ENCODE results near the gene FKBP15. TPM values are rescaled to one million over a fixed set of nuclear protein-coding genes. Genes with fewer than 3 reads are reported as not detected.
A peak's percentile ranks its signal among the peaks of the same experiment; 100 is the strongest.

Gene FKBP15
- total RNA-seq, 1 experiment from 2014 or later, result 32.2 TPM

DNA sequence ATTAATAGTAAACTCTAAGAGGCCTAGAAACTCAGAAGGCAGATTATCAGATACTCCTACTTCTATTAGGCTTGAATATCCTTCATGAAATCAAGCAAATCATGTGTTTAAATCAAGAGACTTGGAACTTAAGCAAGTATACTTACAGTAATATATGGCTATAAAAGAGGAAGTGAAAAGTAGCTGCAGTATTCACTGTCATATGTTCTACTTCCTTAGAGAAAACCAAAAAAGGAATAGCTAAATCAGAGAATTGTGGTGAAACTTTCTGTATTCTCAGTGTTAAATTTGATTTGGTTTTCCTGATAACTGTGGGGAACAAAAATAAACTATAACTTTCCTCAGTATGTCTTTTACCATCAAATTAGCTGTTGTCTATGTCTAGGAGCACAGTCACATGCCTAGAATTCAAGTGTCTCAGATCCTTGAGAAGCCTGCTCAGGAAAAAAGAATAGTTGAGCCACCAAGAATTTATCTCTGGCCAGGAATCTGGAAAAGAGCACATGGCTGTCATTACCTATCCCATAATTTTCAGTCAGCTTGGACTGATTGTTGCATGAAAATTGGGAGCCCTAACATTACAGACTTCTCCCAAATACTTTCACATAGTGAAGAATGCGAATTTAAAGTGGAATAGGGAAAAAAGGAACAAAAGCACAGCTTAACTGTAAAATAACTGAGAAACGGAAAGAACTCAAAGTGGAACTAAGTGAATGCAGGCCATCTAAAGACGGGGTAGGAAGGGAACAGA, 1.7 kb downstream of the FKBP15 start:
- no peak overlapping the region for H3K27ac Mint-ChIP-seq (ENCODE audit: low read depth, unreplicated experiment)
- no peak for DNase-seq (ENCODE audit: unreplicated experiment)

DNA sequence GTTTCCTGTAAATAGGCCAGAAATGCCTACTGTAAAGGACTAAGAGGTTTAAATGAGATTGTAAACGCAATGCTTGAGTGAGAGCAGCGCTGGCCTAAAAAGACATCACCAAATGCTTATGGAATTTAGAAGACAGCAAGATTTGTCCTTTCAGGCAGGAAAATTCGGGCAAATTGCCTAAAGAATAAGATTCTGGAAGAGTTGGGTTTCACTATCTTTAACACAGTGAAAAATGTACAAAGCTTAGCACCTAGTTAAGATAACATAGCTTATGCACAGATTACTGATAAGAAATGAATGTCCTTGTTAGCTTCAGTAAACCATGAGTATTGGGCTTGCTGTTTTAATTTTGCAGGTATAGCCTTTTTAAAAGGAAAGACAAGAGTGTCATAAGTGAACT, 4.7 kb downstream of the FKBP15 start:
- no TSS peak for BruUV-seq (replicated peaks)
- DNase-seq (ENCODE audit: unreplicated experiment), result no peak
- H3K4me1 Mint-ChIP-seq (ENCODE audit: insufficient read depth, unreplicated experiment), result peaks cover 16% of the 10 kb centered on the region
- no peak overlapping the region for H3K4me3 Mint-ChIP-seq (ENCODE audit: unreplicated experiment)
- no peaks in the 10 kb centered on the region for H3K27me3 Mint-ChIP-seq (ENCODE audit: insufficient read depth, unreplicated experiment)
- TF ChIP-seq, protein P1, sequence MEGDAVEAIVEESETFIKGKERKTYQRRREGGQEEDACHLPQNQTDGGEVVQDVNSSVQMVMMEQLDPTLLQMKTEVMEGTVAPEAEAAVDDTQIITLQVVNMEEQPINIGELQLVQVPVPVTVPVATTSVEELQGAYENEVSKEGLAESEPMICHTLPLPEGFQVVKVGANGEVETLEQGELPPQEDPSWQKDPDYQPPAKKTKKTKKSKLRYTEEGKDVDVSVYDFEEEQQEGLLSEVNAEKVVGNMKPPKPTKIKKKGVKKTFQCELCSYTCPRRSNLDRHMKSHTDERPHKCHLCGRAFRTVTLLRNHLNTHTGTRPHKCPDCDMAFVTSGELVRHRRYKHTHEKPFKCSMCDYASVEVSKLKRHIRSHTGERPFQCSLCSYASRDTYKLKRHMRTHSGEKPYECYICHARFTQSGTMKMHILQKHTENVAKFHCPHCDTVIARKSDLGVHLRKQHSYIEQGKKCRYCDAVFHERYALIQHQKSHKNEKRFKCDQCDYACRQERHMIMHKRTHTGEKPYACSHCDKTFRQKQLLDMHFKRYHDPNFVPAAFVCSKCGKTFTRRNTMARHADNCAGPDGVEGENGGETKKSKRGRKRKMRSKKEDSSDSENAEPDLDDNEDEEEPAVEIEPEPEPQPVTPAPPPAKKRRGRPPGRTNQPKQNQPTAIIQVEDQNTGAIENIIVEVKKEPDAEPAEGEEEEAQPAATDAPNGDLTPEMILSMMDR (IDR thresholded peaks at IDR 0.05; ENCODE audit: unreplicated experiment), result no peak
- intact Hi-C loops (cut with micrococcal nuclease), result no loop called here
- POLR2A ChIA-PET, result interaction anchor here (0.7 kb wide), 1 partner anchor 62 kb away, joined by 3 read pairs; no protein-coding TSS in a partner anchor
- CTCF ChIA-PET, result interaction anchor here (0.6 kb wide), 1 partner anchor 71 kb away, joined by 3 read pairs; no protein-coding TSS in a partner anchor
- no peaks in the 10 kb centered on the region for H3K9me3 Mint-ChIP-seq (ENCODE audit: unreplicated experiment)
- H3K27ac Mint-ChIP-seq (ENCODE audit: low read depth, unreplicated experiment), result no peak overlapping the region
- peaks cover 7% of the 10 kb centered on the region for H3K36me3 Mint-ChIP-seq (ENCODE audit: insufficient read depth, unreplicated experiment)

More for the DNA sequence above, 1.7 kb downstream of the FKBP15 start:
- POLR2A ChIA-PET, result interaction anchor here (0.7 to 4.7 kb wide), 9 partner anchors 9 to 68 kb away, joined by 3 to 99 read pairs (median 17); partner anchors contain the start of genes CDC26, PRPF4 and SLC31A2
- intact Hi-C loops (cut with micrococcal nuclease), result no loop called here
- H3K4me1 Mint-ChIP-seq (ENCODE audit: insufficient read depth, unreplicated experiment), result peaks cover 27% of the 10 kb centered on the region
- no peaks in the 10 kb centered on the region for H3K9me3 Mint-ChIP-seq (ENCODE audit: unreplicated experiment)
- H3K36me3 Mint-ChIP-seq (ENCODE audit: insufficient read depth, unreplicated experiment), result peaks cover 10% of the 10 kb centered on the region
- TF ChIP-seq, protein P1 (IDR thresholded peaks at IDR 0.05; ENCODE audit: unreplicated experiment), result no peak
- H3K4me3 Mint-ChIP-seq (ENCODE audit: unreplicated experiment), result peak overlapping the region; percentile 97
- CTCF ChIA-PET, result interaction anchor here (0.7 to 4.5 kb wide), 9 partner anchors 15 to 188 kb away, joined by 3 to 29 read pairs (median 3); partner anchors contain the start of genes CDC26 and PRPF4
- no TSS peak for BruUV-seq (replicated peaks)
- no peaks in the 10 kb centered on the region for H3K27me3 Mint-ChIP-seq (ENCODE audit: insufficient read depth, unreplicated experiment)

DNA sequence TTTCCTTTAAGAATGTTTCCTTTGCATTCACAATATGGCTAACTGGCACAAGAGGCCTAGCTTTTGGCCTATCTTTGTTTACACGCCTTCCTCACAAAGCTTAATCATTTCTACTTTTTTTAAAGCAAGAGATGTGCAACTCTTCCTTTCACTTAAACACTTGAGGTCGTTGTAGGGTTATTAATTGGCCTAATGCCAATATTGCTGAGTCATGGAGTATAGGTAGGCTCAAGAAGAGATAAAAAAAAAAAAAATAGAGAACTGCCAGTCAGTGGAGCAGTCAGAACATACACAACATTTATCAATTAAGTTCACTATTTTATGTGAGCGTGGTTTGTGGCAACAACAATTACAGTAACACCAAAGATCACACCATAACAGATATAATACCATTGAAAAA, 5.9 kb downstream of the FKBP15 start:
- Mint-ChIP-seq H3K27me3 (ENCODE audit: insufficient read depth, unreplicated experiment) (no peaks in the 10 kb centered on the region), H3K27ac (ENCODE audit: low read depth, unreplicated experiment) (no peak overlapping the region), H3K36me3 (ENCODE audit: insufficient read depth, unreplicated experiment) (peaks cover 14% of the 10 kb centered on the region), H3K4me1 (ENCODE audit: insufficient read depth, unreplicated experiment) (peaks cover 16% of the 10 kb centered on the region), H3K4me3 (ENCODE audit: unreplicated experiment) (no peak overlapping the region), H3K9me3 (ENCODE audit: unreplicated experiment) (no peaks in the 10 kb centered on the region)
- intact Hi-C loops (cut with micrococcal nuclease), result no loop called here
- DNase-seq (ENCODE audit: unreplicated experiment), result peak; percentile 61
- TF ChIP-seq, protein P1 (IDR thresholded peaks at IDR 0.05; ENCODE audit: unreplicated experiment), result no peak
- ChIA-PET POLR2A (no interaction called here), CTCF (no interaction called here)
- BruUV-seq (replicated peaks), result no TSS peak

DNA sequence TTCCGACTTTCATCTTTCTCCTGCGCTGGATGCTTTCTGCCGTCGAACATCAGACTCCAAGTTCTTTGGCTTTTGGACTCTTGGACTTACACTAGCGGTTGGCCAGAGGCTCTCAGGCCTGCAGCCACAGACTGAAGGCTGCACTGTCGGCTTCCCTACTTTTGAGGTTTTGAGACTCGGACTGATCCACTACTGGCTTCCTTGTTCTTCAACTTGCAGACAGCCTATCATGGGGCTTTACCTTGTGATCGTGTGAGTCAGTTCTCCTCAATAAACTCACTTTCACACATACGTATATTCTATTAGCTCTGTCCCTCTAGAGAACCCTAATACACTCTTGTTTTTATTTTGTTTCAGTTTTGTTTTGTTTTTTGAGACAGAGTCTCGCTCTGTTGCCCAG, 10.3 kb downstream of the FKBP15 start:
- Mint-ChIP-seq H3K4me3 (ENCODE audit: unreplicated experiment) (no peak overlapping the region), H3K27me3 (ENCODE audit: insufficient read depth, unreplicated experiment) (no peaks in the 10 kb centered on the region), H3K36me3 (ENCODE audit: insufficient read depth, unreplicated experiment) (peaks cover 42% of the 10 kb centered on the region), H3K9me3 (ENCODE audit: unreplicated experiment) (no peaks in the 10 kb centered on the region), H3K27ac (ENCODE audit: low read depth, unreplicated experiment) (no peak overlapping the region), H3K4me1 (ENCODE audit: insufficient read depth, unreplicated experiment) (peaks cover 9% of the 10 kb centered on the region)
- ChIA-PET CTCF (no interaction called here), POLR2A (interaction anchor here (0.6 to 1.1 kb wide), 2 partner anchors 9 to 48 kb away, joined by 3 read pairs; no protein-coding TSS in a partner anchor)
- TF ChIP-seq, protein P1 (IDR thresholded peaks at IDR 0.05; ENCODE audit: unreplicated experiment), result no peak
- intact Hi-C loops (cut with micrococcal nuclease), result no loop called here
- BruUV-seq (replicated peaks), result no TSS peak
- DNase-seq (ENCODE audit: unreplicated experiment), result no peak
